Breast epithelium (tissue), 3 donors: ENCODE measurements around the gene DPY19L3.

ENCODE experiments used
- POLR2A ChIP-seq: fragments of 450-650 bp; IDR thresholded peaks from one replicate; pipeline ENCODE4 v1.6.1; 2016; ENCODE audit warnings: antibody characterized with exemption, mild to moderate bottlenecking, moderate library complexity
- POLR2AphosphoS5 ChIP-seq, 3 donors: sonication (generic); formaldehyde crosslinking; IDR thresholded peaks; one replicate each; pipeline ENCODE4 v1.6.1; 2017; ENCODE audit warnings: antibody characterized with exemption in 3 of 3
- TF ChIP-seq, protein P1 (sequence below), 3 donors: fragments of 450-650 bp; IDR thresholded peaks; one replicate each; pipeline ENCODE4 v1.5.1; 2016 to 2017; ENCODE audit warnings: antibody characterized with exemption in 3 of 3, mild to moderate bottlenecking in 3 of 3, moderate library complexity in 3 of 3

DNA sequence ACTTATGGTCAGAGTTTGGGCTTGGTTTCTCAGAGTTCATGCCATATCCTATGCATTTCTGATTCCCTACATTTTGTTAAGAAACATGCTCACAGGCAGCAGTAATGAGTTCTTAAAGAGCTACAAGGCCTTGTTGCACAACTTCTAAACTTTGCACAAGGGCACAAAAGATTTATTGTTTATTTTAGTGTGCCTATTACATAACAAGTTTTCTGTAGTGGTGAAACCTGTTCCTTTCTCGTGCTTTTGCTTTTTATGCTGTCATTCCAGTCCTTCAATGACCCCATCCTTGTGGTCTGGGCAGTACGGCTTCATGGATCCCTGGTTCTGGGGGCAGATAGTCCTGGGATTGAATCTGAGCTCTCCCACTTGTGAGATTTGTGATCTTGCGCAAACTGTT, 42.4 kb upstream of the DPY19L3 start:
- TF ChIP-seq POLR2A (no peak), POLR2AphosphoS5 (IDR thresholded peaks at IDR 0.05) (peak in 2 of 3 donors; percentile 51 to 84)
- TF ChIP-seq, protein P1, sequence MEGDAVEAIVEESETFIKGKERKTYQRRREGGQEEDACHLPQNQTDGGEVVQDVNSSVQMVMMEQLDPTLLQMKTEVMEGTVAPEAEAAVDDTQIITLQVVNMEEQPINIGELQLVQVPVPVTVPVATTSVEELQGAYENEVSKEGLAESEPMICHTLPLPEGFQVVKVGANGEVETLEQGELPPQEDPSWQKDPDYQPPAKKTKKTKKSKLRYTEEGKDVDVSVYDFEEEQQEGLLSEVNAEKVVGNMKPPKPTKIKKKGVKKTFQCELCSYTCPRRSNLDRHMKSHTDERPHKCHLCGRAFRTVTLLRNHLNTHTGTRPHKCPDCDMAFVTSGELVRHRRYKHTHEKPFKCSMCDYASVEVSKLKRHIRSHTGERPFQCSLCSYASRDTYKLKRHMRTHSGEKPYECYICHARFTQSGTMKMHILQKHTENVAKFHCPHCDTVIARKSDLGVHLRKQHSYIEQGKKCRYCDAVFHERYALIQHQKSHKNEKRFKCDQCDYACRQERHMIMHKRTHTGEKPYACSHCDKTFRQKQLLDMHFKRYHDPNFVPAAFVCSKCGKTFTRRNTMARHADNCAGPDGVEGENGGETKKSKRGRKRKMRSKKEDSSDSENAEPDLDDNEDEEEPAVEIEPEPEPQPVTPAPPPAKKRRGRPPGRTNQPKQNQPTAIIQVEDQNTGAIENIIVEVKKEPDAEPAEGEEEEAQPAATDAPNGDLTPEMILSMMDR (IDR thresholded peaks at IDR 0.05) = no peak
